ENCODE results near the gene OVCA2. TPM values are rescaled to one million over a fixed set of nuclear protein-coding genes. Genes with fewer than 3 reads are reported as not detected.

OVCA2 gene
- total RNA-seq, 1 experiment from 2014 or later, result 24.6 TPM

- H3T11ph ChIP-seq (ENCODE audit: low read length), result no peak overlapping the region
- H3K56ac ChIP-seq (ENCODE audit: insufficient read length, low read depth, low read length), result no peak overlapping the region
- no peak overlapping the region for H2BK15ac ChIP-seq (ENCODE audit: low read depth, low read length)
- no peaks in the 10 kb centered on the region for H3K4me1 ChIP-seq (ENCODE audit: insufficient read depth, low read length)
- H3K14ac ChIP-seq (ENCODE audit: insufficient read depth, low read length), result no peak overlapping the region
- H3K27ac ChIP-seq (ENCODE audit: insufficient read length, low read depth, low read length), result no peak overlapping the region
- H3K4ac ChIP-seq (ENCODE audit: low read depth, low read length), result no peak overlapping the region
- Mint-ChIP-seq H3K36me3 (ENCODE audit: insufficient read depth in 1 of 3, low read depth in 3 of 3) (no peaks in the 10 kb centered on the region), H3K9me3 (no peaks in the 10 kb centered on the region; a peak in 1 of 5 replicates), H3K4me3 (no peak overlapping the region), H3K4me1 (peaks cover 3 to 11% of the 10 kb centered on the region in 2 experiments; a peak in 3 of 4 replicates), H3K27ac (no peak overlapping the region; a peak in 1 of 7 replicates), H3K27me3 (ENCODE audit: low read depth) (peaks cover 96% of the 10 kb centered on the region)
- no peak overlapping the region for H4K5ac ChIP-seq (ENCODE audit: insufficient read length, low read depth, low read length)
- peaks cover 20% of the 10 kb centered on the region; the same call in 1 of the 2 replicates for H3K27me3 ChIP-seq (ENCODE audit: insufficient read depth, low read length)
- H4K20me1 ChIP-seq (ENCODE audit: control insufficient read depth, insufficient read depth, insufficient read length), result peaks cover 2% of the 10 kb centered on the region
- H2BK20ac ChIP-seq (ENCODE audit: low read depth, low read length, poor library complexity, severe bottlenecking), result no peak overlapping the region
- no peak overlapping the region for H4K8ac ChIP-seq (replicated peaks; ENCODE audit: insufficient read length, low read depth, low read length)
- no peak overlapping the region for H2BK5ac ChIP-seq (ENCODE audit: insufficient read length, low read length)
- H3K23ac ChIP-seq (ENCODE audit: insufficient read length, low read depth, low read length), result no peak overlapping the region
- no peak for TF ChIP-seq CTCF (conservative IDR thresholded peaks at IDR 0.05)
- H3K79me1 ChIP-seq (ENCODE audit: insufficient read depth, low read depth, low read length, poor library complexity, severe bottlenecking), result no peaks in the 10 kb centered on the region
- DNase-seq, result no peak
- no peak overlapping the region for H3K18ac ChIP-seq (ENCODE audit: insufficient read length, low read depth, low read length)
- no peak overlapping the region for H3K4me2 ChIP-seq (ENCODE audit: insufficient read depth, insufficient read length, low read length)
- peaks cover 5% of the 10 kb centered on the region for H3K23me2 ChIP-seq (ENCODE audit: insufficient read length, low read depth, low read length, poor library complexity, severe bottlenecking)
- H2AK5ac ChIP-seq (ENCODE audit: insufficient read length, low read length), result no peak overlapping the region
- no CpG with 5 or more reads among the region's 24 CpGs for WGBS (ENCODE audit: extremely low coverage, insufficient read length, low lambda C conversion rate)
- no peak overlapping the region for H4K91ac ChIP-seq (ENCODE audit: insufficient read length, low read depth, low read length)
- H2BK12ac ChIP-seq (ENCODE audit: insufficient read length, low read depth, low read length), result no peak overlapping the region
- H3K79me2 ChIP-seq (ENCODE audit: insufficient read depth, low read length), result no peaks in the 10 kb centered on the region
- no peak overlapping the region for H2AFZ ChIP-seq (ENCODE audit: low read length)
- no peak overlapping the region for H3K9ac ChIP-seq (ENCODE audit: extremely low read depth, insufficient read length, low read length)
- H3K9me3 ChIP-seq (ENCODE audit: control insufficient read depth, low read depth, low read length), result no peaks in the 10 kb centered on the region
- no peak overlapping the region for H2BK120ac ChIP-seq (ENCODE audit: low read depth, low read length, poor library complexity, severe bottlenecking)
Measured at GRCh38 chr17:2018716-2019510, 22.9 kb upstream of the OVCA2 start.

Data from H9 (cell line).